ES-I3 (cell line): ENCODE measurements around the gene LIME1.
A peak's percentile ranks its signal among the peaks of the same experiment; 100 is the strongest.
"Not testable (repeated sequence)": the region's sequence is repeated elsewhere in the genome, so short reads cannot be mapped to it uniquely, and the experiment has no call there.

Experiments used
- H3K36me3 ChIP-seq: 2 replicates; pipeline ENCODE4 v1.6.1; 2013; ENCODE audit warnings: mild to moderate bottlenecking, low read length, control low read depth, moderate library complexity; ENCODE audit not compliant: insufficient read depth
- H3K4me1 ChIP-seq: 2 replicates; pipeline ENCODE4 v1.6.1; 2013; ENCODE audit warnings: mild to moderate bottlenecking, control low read depth, low read length; ENCODE audit not compliant: insufficient read depth
- H3K9ac ChIP-seq: 2 replicates; pipeline ENCODE4 v1.6.1; 2013; ENCODE audit warnings: low read depth, mild to moderate bottlenecking, low read length, moderate library complexity
- H3K9me3 ChIP-seq: 2 replicates; pipeline ENCODE4 v1.6.1; 2013; ENCODE audit warnings: mild to moderate bottlenecking, low read length, moderate library complexity; ENCODE audit not compliant: control insufficient read depth, insufficient read depth

Gene LIME1

DNA sequence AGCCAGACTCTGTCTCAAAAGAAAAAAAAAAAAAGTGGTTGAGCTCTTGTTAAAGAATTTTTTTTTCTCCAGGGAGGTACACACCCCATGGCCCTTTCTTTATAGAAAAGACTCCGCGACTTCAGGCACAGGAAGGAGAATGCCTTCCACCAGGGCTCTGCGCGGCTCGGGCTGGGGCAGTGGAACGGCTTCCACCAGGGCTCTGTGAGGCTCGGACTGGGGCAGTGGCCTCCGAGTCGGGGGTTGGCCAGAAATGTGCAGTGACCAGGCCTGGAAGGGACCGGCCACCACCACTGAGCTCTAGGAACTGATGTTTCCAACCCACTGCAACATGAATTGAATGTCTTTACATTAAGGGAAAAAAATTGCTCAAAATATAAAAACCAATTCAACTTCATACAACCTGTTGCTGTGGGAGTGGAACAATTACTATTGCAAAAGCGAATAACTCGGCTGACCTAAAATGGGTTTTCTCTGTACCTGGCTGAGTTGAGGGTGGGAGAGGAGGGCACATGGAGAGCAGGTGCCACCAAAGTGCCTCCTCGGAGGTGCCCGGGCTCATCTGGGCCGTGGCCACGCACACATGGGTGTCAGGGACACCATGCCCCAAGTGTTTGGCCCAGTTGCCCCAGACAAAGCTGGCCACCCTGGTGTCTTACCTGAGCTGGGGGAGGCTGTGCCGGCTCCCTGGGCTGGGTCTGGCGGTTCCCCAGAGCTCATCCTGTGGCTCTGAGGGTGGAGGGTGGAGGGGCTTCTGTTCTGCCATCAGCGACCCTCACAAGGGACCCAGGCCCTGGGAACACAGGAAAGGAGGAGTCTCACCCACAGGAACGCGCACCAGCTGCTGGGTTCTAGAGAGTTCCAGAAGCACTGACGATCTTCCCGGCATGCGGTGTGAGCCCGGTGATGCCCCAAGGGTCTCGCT is 32.4 kb downstream of the LIME1 start:
- no peak overlapping the region for H3K9ac ChIP-seq
- no peaks in the 10 kb centered on the region for H3K4me1 ChIP-seq
- no peaks in the 10 kb centered on the region for H3K9me3 ChIP-seq
- H3K36me3 ChIP-seq = peaks cover 4% of the 10 kb centered on the region; the same call in 1 of the 2 replicates

DNA sequence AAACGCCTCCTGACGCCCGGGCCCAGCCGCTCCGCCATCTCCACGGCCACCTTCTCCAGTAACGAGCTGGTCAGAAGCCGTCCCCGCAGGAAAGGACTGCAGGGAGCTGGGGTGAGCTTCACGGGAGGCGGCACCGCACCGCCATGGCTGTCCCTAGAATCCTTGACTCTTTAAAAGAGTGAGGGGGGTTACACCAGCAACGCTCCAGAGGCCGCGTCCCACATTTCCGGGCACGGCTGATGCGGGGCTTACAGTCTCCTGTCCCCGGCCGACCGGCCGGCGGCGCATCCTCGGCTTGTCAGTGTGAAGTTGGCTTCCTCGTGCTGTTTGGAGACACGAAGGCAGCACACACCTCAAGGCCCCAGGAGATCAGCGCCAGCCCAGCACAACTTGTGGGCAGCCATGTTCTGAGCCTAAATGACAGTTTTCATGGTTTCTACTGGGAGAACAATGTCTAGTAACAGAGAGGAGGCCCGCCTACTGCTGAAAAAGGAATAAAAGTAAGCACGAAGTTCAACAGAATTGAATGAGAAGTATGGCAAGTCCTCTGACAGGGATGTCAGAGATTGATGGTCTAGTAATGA is 33.5 kb downstream of the LIME1 start:
- no peaks in the 10 kb centered on the region for H3K4me1 ChIP-seq
- no peak overlapping the region for H3K9ac ChIP-seq
- peaks cover 4% of the 10 kb centered on the region; the same call in 1 of the 2 replicates for H3K36me3 ChIP-seq
- no peaks in the 10 kb centered on the region for H3K9me3 ChIP-seq

DNA sequence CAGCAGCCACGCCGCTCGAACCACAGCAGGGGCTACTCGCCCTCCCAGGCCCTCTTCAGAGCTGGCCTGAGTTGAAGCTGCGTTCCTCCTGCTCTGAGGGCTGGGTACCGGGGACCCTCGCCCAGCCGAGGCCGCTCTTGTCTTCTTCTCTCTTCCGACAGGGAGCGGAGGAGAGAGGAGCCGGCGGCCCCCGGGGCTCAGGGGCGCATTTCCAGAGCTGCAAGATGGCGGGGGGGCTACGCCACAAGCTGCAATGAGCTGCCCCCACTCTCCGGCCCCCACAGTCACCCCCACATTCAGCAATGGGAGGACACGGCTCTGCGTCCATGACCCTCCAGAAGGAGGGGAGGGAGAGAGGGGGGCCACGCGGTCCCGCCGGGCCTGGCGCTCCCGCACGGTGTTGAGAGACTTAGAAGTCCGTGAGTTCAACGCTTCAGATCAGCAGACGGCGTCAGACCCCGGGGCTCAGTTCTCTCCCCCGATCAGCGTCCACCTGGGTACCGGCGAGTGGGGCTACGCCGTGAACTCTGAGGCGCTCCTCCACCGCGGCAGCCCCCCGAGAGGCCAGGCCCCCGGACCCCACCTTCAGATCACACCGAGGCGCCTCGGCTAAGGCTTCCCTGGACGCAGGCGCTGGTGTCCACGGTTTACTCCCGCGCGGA is 34.7 kb downstream of the LIME1 start:
- Histone ChIP-seq H3K9ac (no peak overlapping the region), H3K9me3 (no peaks in the 10 kb centered on the region)

DNA sequence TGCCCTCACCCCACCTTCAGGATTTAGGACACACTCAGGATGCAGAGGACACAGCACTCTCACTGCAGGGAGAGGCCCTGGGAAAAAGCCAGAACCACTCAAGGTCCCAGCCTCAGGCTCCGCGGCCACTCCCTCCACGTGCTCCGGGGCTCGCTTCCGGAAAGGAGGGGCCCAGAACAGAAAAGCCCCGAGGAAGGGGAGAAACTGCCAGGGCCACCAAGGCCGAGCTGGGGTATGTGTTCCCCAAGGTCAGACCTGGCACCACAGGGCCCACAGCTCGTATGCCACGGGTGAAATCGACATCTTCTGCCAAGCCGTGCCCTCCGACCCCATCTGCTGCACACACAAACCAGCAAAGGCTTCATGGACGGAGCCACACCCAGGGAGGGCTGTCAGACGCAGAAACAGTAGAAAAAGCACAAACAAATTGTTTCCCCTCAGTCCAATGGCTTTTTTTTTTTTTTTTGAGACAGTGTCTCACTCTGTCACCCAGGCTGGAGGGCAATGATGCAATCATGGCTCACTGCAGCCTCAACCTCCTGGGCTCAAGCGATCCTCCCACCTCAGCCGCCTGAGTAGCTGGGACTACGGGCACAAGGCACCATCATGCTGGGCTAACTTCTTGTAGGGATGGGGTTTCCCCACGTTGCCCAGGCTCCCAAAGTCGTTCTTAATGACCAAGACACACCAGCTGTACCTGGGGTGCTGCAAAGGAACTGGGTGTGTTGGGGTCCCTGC is 36.5 kb downstream of the LIME1 start:
- H3K9me3 ChIP-seq = no peaks in the 10 kb centered on the region
- H3K4me1 ChIP-seq = peaks cover 13% of the 10 kb centered on the region
- peaks cover under 1% of the 10 kb centered on the region; the same call in 1 of the 2 replicates for H3K36me3 ChIP-seq
- no peak overlapping the region for H3K9ac ChIP-seq

More for the DNA sequence above, 34.7 kb downstream of the LIME1 start:
- Histone ChIP-seq H3K36me3 (peaks cover 4% of the 10 kb centered on the region; the same call in 1 of the 2 replicates), H3K4me1 (peaks cover 5% of the 10 kb centered on the region; the same call in 1 of the 2 replicates)

DNA sequence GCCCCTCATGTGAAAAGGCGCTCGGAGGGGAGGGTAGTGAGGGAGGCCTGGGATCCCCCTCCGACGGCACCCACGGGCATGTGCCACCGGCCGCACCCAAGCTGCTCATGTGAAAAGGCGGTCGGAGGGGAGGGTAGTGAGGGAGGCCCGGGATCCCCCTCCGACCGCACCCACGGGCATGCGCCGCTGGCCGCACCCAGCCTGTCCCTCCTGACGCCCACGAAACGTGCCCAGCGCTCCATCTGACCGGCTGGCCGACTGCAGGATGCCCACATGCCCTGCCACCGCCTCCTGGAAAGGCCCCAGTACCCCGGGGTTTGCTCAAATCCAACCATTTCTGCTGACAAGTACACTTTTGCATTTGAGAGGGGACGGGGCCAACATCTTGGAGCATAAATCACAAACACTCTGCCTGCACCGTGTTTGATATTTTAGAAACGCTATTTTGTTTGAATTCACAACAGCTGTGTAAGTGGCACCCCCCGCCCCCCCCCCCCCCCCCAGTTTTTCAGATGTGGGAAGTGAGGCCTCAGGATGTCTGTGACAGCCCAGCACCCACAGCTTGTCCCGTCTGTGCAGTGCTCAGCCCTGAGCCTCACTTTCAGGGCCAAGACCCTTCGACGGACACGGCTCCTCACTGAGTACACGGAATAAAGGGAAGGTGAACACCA is 37.2 kb downstream of the LIME1 start:
- H3K4me1 ChIP-seq = peaks cover 17% of the 10 kb centered on the region
- no peaks in the 10 kb centered on the region for H3K9me3 ChIP-seq
- no peaks in the 10 kb centered on the region; the same call in 1 of the 2 replicates for H3K36me3 ChIP-seq
- no peak overlapping the region for H3K9ac ChIP-seq

DNA sequence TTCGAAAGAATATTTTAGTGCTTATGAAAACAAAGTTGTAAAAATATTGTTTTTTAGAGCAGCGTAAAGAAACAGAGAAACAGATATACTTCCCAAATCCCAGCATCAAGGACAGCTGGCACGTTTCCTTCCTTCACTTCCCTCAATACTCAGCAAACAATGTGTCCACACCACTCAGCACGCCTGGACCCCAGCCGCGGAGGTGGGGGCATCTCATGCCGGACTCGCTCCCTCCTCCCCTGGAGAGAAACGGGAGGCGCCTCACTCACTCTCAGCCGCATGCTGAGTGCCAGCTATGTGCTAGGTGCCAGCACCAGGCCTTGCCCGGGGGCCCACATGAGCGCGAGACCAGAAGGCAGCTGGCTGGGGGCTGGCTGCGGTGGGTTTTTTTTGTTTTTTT is 37.8 kb downstream of the LIME1 start:
- Histone ChIP-seq H3K4me1 (peaks cover 19% of the 10 kb centered on the region), H3K9ac (no peak overlapping the region), H3K36me3 (no peaks in the 10 kb centered on the region; the same call in 1 of the 2 replicates)

DNA sequence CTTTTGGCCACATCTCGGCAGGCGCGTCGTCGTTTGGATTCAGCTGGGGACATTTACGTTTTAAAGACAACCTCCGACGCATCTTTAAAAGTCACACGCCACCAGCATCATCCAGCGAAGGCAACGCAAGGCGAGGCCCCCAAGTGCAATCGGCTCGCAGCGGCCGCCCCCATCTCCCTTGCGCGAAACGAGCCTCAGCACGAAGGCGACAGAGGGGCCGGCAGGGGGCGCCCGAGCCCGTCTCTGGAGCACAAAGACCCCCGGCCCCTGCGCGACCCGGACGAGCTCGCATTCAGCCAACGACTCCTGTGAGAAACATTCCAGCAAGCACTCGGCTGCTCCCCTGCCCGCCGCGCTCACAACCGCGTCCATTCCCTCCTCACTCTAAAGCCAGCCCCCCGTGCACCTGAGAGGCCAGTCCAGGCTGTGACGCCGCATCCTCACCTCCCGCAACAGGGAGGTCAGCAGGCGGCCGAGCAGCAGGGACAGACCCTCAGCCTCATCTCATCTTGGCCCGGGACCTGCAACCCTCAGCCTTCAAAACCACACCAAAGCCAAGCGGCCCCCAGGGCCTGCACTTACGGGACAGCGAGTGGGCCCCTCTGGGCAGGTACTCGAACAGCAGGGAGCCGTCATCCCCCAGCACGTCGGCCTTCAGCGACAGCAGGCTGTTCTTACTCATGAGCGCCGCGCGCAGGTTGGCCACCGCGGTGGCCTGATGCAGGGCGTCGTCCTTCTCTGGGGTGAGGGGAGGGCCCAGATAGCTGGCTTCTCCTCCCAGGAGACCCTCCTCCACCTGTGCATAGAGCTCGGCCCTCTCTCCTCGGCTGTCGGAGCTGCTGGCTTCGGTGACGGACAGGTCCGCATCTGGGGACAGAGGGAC is 38.9 kb downstream of the LIME1 start:
- Histone ChIP-seq H3K9ac (peak overlapping the region; percentile 46), H3K4me1 (peaks cover 19% of the 10 kb centered on the region)

More for the DNA sequence above, 37.8 kb downstream of the LIME1 start:
- no peaks in the 10 kb centered on the region for H3K9me3 ChIP-seq

DNA sequence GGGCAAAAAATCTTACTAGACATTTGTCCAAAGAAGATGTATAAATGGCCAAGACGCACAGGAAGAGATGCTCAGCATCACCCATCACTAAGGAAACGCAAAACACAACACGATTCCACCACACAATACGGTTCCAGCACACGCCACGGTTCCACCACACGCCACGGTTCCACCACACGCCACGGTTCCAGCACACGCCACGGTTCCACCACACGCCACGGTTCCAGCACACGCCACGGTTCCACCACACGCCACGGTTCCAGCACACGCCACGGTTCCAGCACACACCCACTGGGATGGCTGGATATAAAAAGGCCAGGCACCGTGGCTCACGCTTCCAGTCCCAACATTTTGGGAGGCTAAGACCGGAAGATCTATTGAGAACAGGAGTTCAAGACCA is 40.4 kb downstream of the LIME1 start:
- H3K4me1 ChIP-seq = peaks cover 19% of the 10 kb centered on the region
- H3K36me3 ChIP-seq, H3K9ac ChIP-seq, H3K9me3 ChIP-seq: not testable (repeated sequence)

More for the DNA sequence above, 38.9 kb downstream of the LIME1 start:
- H3K36me3 ChIP-seq = no peaks in the 10 kb centered on the region; the same call in 1 of the 2 replicates
- no peaks in the 10 kb centered on the region for H3K9me3 ChIP-seq

DNA sequence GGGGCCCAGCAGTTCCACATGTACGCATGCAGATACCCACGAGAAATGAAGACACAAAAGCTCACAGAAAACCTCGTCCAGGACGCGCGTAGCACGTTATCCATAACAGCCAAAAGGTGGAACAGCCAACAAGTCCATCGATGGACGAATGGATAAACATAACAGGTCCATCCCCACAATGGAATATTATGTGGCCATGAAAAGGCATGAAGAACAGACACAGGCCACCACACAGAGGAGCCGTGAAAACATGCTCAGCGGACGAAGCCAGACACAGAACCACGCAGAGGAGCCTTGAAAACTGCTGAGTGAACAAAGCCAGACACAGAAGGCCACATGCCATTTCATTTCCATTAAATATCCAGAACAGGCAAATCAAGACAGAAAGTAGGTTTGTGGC is 41.1 kb downstream of the LIME1 start:
- H3K36me3 ChIP-seq = no peaks in the 10 kb centered on the region
- no peak overlapping the region; the same call in 1 of the 2 replicates for H3K9ac ChIP-seq
- H3K9me3 ChIP-seq = no peaks in the 10 kb centered on the region
- H3K4me1 ChIP-seq = peaks cover 19% of the 10 kb centered on the region

DNA sequence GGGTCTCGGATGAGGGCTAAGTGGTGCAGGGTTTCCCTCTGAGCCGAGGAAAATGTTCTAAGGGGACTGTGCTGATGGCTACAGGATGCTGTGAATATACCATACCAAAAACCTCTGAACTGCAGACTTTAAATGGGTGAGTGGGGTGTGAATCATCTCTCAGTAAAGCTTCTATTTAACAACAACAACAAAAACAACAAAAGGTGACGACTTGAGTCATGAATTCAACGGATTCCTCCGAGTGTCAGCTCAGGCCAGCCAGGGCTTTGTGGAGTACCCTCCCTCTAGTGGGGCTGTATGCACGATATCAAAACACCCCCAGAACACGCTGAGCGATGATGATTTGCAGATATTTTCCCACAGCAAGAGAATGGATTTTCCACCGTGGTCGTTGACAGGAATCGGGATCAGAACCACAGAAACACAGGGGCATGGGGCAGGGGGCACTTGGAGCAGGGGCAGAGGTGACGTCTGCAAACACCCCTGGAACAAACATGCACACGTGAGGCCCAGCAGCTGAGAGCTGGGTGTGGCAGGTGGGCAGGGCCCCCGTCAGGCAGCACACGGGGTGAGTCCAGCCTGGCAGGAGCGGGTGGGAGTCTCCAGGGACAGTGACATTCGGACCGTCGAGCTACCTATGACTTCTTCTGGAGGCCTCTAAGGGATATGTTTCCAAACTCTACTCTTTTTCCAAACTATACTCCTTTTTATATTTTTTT is 41.7 kb downstream of the LIME1 start:
- no peaks in the 10 kb centered on the region for H3K9me3 ChIP-seq
- peaks cover 19% of the 10 kb centered on the region for H3K4me1 ChIP-seq
- no peak overlapping the region for H3K9ac ChIP-seq
- H3K36me3 ChIP-seq = no peaks in the 10 kb centered on the region

DNA sequence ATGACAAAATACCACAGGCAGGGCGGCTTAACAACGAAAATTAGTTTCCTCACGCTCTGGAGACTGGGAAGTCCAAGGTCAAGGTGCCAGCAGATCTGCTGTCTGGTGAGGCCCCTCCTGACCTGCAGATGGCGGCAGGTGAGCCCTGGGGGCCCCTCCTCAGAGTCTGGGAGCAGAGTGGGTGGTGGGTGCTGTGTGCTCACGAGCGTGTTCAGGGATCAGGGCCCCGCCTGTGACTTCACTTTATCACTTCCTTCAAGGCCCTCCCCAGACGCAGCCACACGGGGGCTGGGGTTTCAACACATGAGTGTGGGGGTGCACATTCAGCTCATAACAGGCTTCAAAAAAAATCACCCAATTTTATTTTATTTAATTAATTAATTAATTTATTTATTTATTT is 42.4 kb downstream of the LIME1 start:
- H3K4me1 ChIP-seq = peaks cover 19% of the 10 kb centered on the region
- no peak overlapping the region for H3K9ac ChIP-seq
- no peaks in the 10 kb centered on the region for H3K9me3 ChIP-seq
- no peaks in the 10 kb centered on the region for H3K36me3 ChIP-seq

DNA sequence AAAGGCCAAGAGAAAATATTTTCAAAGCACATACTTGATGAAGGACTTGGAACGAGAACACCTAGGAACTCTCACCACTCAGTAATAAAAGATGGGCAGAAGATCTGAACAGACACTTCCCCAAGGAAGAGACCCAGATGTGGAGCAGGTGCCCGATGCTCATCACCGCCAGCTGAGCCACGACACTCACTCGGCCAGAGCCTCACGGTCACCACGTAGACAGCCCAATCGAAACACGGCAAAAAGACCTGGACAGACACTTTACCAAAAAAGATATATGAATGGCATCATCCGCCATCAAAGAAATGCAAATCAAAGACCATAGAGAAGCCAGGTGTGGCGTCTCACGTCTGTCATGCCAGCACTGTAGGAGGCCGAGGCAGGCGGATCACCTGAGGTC is 44.7 kb downstream of the LIME1 start:
- Histone ChIP-seq H3K9me3 (no peaks in the 10 kb centered on the region), H3K36me3 (no peaks in the 10 kb centered on the region), H3K4me1 (peaks cover 14% of the 10 kb centered on the region), H3K9ac (no peak overlapping the region)
